D721Med (cell line): ENCODE data around the gene IL19.

ENCODE experiments used
- DNase-seq: peaks from one replicate; pipeline ENCODE4 v3.0.0; 2011; ENCODE audit warnings: low spot score; ENCODE audit not compliant: insufficient read length
- FAIRE-seq: peaks from 2 replicates; lab custom pipeline; 2011; peaks lifted over from hg19 to GRCh38; lab: Jason Lieb, UNC
- CTCF ChIP-seq: IDR thresholded peaks from 2 replicates; pipeline ENCODE4 v1.5.1; 2012; ENCODE audit warnings: mild to moderate bottlenecking, control low read depth; ENCODE audit not compliant: insufficient read depth; ENCODE audit errors: missing control alignments

Gene IL19

GRCh38 chr1:206860165-206860564 lies 89.6 kb downstream of the IL19 start:
- no peak for FAIRE-seq
- no peak for DNase-seq
- TF ChIP-seq CTCF = no peak

- FAIRE-seq = no peak
- TF ChIP-seq CTCF = no peak
- no peak for DNase-seq
Observed at GRCh38 chr1:206863266-206863665, 92.7 kb downstream of the IL19 start.

DNA sequence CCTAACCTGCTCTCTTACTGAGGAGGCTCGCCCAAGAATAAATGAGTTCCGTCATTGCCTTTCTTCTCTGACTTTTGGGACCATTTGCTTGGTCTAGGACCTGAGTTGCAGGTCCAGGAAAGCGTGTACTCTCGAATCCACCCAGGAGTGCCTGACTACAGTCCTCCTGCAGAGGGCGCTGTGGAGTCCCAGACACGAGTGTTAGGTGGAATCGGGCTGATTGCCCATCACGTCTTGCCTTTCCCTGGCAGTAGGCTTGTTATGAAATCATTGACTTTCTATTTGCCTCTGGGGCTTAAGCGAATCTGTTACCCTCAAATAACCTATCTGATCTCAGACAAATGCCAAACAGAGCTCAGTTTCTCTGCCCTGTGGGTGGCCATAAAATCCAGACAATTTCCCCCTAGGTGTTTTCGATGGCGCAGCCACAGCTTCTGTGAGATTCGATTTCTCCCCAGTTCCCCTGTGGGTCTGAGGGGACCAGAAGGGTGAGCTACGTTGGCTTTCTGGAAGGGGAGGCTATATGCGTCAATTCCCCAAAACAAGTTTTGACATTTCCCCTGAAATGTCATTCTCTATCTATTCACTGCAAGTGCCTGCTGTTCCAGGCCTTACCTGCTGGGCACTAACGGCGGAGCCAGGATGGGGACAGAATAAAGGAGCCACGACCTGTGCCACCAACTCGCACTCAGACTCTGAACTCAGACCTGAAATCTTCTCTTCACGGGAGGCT lies 94.5 kb downstream of the IL19 start, which contains the start of gene IL20:
TSS of gene IL20 (plus strand) at position 685 of the 733 bp plus-strand sequence. CDS start 230 bp downstream, outside the sequence.
- FAIRE-seq (no peak), DNase-seq (no peak)
- peak; percentile 86 for TF ChIP-seq CTCF

DNA sequence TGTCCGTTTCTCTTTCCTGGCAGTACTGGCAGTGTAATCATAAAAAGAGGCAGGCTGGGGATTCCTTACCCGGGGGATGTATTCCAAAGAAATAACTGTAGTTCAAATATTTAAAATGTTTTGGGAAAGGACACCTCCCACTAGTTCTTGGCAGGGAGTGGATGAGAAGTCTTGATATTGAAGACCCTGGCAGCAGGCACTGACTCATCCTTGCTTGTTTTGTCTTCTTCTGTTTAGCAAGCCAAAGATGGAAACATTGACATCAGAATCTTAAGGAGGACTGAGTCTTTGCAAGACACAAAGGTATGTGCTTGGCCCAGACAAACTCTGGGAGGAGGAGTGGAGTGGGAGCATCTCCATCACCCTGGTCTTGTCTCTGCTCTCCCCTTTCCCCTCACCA lies 95.5 kb downstream of the IL19 start:
- TF ChIP-seq CTCF = no peak
- FAIRE-seq = no peak

GRCh38 chr1:206867239-206867638 lies 96.7 kb downstream of the IL19 start:
- DNase-seq = no peak
- no peak for FAIRE-seq
- no peak for TF ChIP-seq CTCF

More for the DNA sequence above, 95.5 kb downstream of the IL19 start:
- DNase-seq = no peak

- no peak for FAIRE-seq
- no peak for DNase-seq
- no peak for TF ChIP-seq CTCF
Observed at GRCh38 chr1:206867716-206868115, 97.1 kb downstream of the IL19 start.

DNA sequence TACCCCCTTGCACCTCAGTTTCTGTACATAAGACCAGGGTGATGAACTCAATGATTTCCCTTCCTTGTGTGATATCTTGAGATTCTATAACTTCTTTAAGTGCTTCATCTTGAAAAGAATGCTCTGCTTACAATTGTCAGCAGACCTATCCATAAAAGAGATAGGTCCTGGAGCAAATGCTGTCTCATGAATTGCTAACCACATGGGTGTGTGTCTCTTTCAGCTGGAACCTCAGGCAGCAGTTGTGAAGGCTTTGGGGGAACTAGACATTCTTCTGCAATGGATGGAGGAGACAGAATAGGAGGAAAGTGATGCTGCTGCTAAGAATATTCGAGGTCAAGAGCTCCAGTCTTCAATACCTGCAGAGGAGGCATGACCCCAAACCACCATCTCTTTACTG lies 97.7 kb downstream of the IL19 start:
- FAIRE-seq (no peak), DNase-seq (no peak)
- TF ChIP-seq CTCF = no peak
